ENCODE data around the gene CLEC18A. TPM values are rescaled to one million over a fixed set of nuclear protein-coding genes. Genes with fewer than 3 reads are reported as not detected.
"Not testable (repeated sequence)": the region's sequence is repeated elsewhere in the genome, so short reads cannot be mapped to it uniquely, and the experiment has no call there.

Gene CLEC18A
- total and polyA plus RNA-seq, 2 of the 4 experiments (the other 2 are of a cell fraction), result under 0.01 TPM; not detected in 1

- H3K9me1 ChIP-seq (ENCODE audit: insufficient read depth, low read length); intact Hi-C loops (cut with micrococcal nuclease); dilution Hi-C loops (cut with HindIII; ENCODE audit: low sequenced_read_pairs, unreplicated experiment); H4K5ac ChIP-seq (ENCODE audit: low read depth, low read length); in situ Hi-C loops (cut with MboI; ENCODE audit: low sequenced_read_pairs); H3K4me2 ChIP-seq (ENCODE audit: low read depth, low read length); CTCF ChIA-PET; H3K23ac ChIP-seq (ENCODE audit: low read depth, low read length); H2BK20ac ChIP-seq (ENCODE audit: low read depth, low read length); H3K4me3 ChIP-seq (ENCODE audit: insufficient read depth, low read depth, low read length); H3K36me3 ChIP-seq (ENCODE audit: control insufficient read depth, insufficient read depth, low read length); DNase-seq; H3K9ac ChIP-seq (ENCODE audit: low read depth, low read length); H2BK5ac ChIP-seq (ENCODE audit: low read depth, low read length, poor library complexity, severe bottlenecking); H2BK120ac ChIP-seq (ENCODE audit: low read depth, low read length); H3K4me1 ChIP-seq (ENCODE audit: control insufficient read depth, insufficient read depth, low read length); POLR2A ChIA-PET (ENCODE audit: unreplicated experiment); H3K56ac ChIP-seq (ENCODE audit: extremely low read depth, insufficient read depth, low read length); BruUV-seq (replicated peaks); H2AFZ ChIP-seq (replicated peaks; ENCODE audit: low read length, poor library complexity); H3K79me1 ChIP-seq (ENCODE audit: low read depth in 1 of 2, low read length in 2 of 2); H3K4ac ChIP-seq (ENCODE audit: low read depth, low read length); H4K20me1 ChIP-seq (ENCODE audit: insufficient read depth, low read length); H2AK5ac ChIP-seq (ENCODE audit: low read depth, low read length); H3K18ac ChIP-seq (ENCODE audit: low read depth, low read length); H3K27ac ChIP-seq (ENCODE audit: insufficient read depth, low read length); H4K8ac ChIP-seq (ENCODE audit: low read depth in 2 of 2, low read length in 2 of 2); H3K9me3 ChIP-seq (ENCODE audit: control insufficient read depth, insufficient read depth, low read length); H4K91ac ChIP-seq (ENCODE audit: insufficient read depth, low read depth, low read length); H3K14ac ChIP-seq (replicated peaks; ENCODE audit: low read depth, low read length); ATAC-seq (ENCODE audit: low read depth); H2AK9ac ChIP-seq (replicated peaks; ENCODE audit: low read depth, low read length, poor library complexity); H3K27me3 ChIP-seq (ENCODE audit: control insufficient read depth, insufficient read depth, low read length); H2BK15ac ChIP-seq (ENCODE audit: low read depth, low read length): not testable (repeated sequence)
- WGBS, 2 experiments (ENCODE audit: extremely low coverage in 2 of 2, insufficient read length in 1 of 2), result no CpG with 5 or more reads among the region's 10 CpGs
Observed at GRCh38 chr16:69968125-69968524, 17.0 kb downstream of the CLEC18A start.

GRCh38 chr16:69969657-69970056, 18.5 kb downstream of the CLEC18A start:
- POLR2A ChIA-PET (ENCODE audit: unreplicated experiment), result not testable (repeated sequence)

More at GRCh38 chr16:69969657-69970056, 18.5 kb downstream of the CLEC18A start:
- H3K79me1 ChIP-seq (ENCODE audit: low read depth in 1 of 2, low read length in 2 of 2); H3K23ac ChIP-seq (ENCODE audit: low read depth, low read length); H3K4ac ChIP-seq (ENCODE audit: low read depth, low read length); dilution Hi-C loops (cut with HindIII; ENCODE audit: low sequenced_read_pairs, unreplicated experiment); H3K4me2 ChIP-seq (ENCODE audit: low read depth, low read length); DNase-seq; H3K9me3 ChIP-seq (ENCODE audit: control insufficient read depth, insufficient read depth, low read length); H2AFZ ChIP-seq (replicated peaks; ENCODE audit: low read length, poor library complexity); H4K8ac ChIP-seq (ENCODE audit: low read depth in 2 of 2, low read length in 2 of 2); H3K36me3 ChIP-seq (ENCODE audit: control insufficient read depth, insufficient read depth, low read length); ATAC-seq (ENCODE audit: low read depth); H2AK9ac ChIP-seq (replicated peaks; ENCODE audit: low read depth, low read length, poor library complexity); H3K4me3 ChIP-seq (ENCODE audit: insufficient read depth, low read depth, low read length); H3K27me3 ChIP-seq (ENCODE audit: control insufficient read depth, insufficient read depth, low read length); BruUV-seq (replicated peaks); H4K20me1 ChIP-seq (ENCODE audit: insufficient read depth, low read length); in situ Hi-C loops (cut with MboI; ENCODE audit: low sequenced_read_pairs); H2BK5ac ChIP-seq (ENCODE audit: low read depth, low read length, poor library complexity, severe bottlenecking); CTCF ChIA-PET; H3K14ac ChIP-seq (replicated peaks; ENCODE audit: low read depth, low read length); H3K18ac ChIP-seq (ENCODE audit: low read depth, low read length); H3K56ac ChIP-seq (ENCODE audit: extremely low read depth, insufficient read depth, low read length); intact Hi-C loops (cut with micrococcal nuclease); H3K9me1 ChIP-seq (ENCODE audit: insufficient read depth, low read length); H2AK5ac ChIP-seq (ENCODE audit: low read depth, low read length); H2BK120ac ChIP-seq (ENCODE audit: low read depth, low read length); H4K5ac ChIP-seq (ENCODE audit: low read depth, low read length); H2BK15ac ChIP-seq (ENCODE audit: low read depth, low read length); H4K91ac ChIP-seq (ENCODE audit: insufficient read depth, low read depth, low read length); H3K4me1 ChIP-seq (ENCODE audit: control insufficient read depth, insufficient read depth, low read length); H3K9ac ChIP-seq (ENCODE audit: low read depth, low read length); H3K27ac ChIP-seq (ENCODE audit: insufficient read depth, low read length); H2BK20ac ChIP-seq (ENCODE audit: low read depth, low read length): not testable (repeated sequence)
- WGBS, 2 experiments (ENCODE audit: extremely low coverage in 2 of 2, insufficient read length in 1 of 2), result no CpG with 5 or more reads among the region's 4 CpGs
